OCI-LY7 (cell line): ENCODE data around the gene SEC24D.

Experiments used
- EZH2phosphoT487 ChIP-seq: fragments of 200-600 bp; sonication (generic); IDR thresholded peaks from 2 replicates; pipeline ENCODE4 v1.6.1; 2018; ENCODE audit warnings: low read depth, borderline replicate concordance, mild to moderate bottlenecking, mixed run types, antibody characterized with exemption, low read length, moderate library complexity, mixed read lengths
- TF ChIP-seq, protein P1 (sequence below): fragments of 200-600 bp; sonication (generic); conservative IDR thresholded peaks from 2 replicates; pipeline ENCODE4 v1.5.1; 2014; ENCODE audit warnings: mild to moderate bottlenecking, antibody characterized with exemption, low read length, moderate library complexity, mixed read lengths

DNA sequence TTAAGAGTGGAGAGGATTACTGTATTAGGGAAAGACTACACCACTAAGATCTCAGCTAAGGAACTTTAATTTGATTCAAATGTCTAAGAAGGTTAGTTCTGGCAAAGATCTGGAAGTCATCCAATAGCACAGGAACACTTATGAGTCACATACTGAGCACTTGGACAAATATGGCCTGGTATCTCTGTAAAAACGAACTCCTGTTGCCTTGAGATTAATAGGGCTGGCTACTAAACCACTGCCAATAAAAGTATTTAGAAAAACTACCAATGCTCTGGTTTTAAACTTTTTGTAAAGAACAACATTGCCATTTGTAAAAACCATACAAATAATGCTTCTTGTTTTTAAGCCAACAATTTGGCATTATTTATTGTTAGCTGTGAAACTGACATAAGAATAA, 70.5 kb downstream of the SEC24D start:
- TF ChIP-seq, protein P1, sequence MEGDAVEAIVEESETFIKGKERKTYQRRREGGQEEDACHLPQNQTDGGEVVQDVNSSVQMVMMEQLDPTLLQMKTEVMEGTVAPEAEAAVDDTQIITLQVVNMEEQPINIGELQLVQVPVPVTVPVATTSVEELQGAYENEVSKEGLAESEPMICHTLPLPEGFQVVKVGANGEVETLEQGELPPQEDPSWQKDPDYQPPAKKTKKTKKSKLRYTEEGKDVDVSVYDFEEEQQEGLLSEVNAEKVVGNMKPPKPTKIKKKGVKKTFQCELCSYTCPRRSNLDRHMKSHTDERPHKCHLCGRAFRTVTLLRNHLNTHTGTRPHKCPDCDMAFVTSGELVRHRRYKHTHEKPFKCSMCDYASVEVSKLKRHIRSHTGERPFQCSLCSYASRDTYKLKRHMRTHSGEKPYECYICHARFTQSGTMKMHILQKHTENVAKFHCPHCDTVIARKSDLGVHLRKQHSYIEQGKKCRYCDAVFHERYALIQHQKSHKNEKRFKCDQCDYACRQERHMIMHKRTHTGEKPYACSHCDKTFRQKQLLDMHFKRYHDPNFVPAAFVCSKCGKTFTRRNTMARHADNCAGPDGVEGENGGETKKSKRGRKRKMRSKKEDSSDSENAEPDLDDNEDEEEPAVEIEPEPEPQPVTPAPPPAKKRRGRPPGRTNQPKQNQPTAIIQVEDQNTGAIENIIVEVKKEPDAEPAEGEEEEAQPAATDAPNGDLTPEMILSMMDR: no peak
- TF ChIP-seq EZH2phosphoT487: no peak
